ENCODE data around the gene CLEC1A.

Gene CLEC1A

DNA sequence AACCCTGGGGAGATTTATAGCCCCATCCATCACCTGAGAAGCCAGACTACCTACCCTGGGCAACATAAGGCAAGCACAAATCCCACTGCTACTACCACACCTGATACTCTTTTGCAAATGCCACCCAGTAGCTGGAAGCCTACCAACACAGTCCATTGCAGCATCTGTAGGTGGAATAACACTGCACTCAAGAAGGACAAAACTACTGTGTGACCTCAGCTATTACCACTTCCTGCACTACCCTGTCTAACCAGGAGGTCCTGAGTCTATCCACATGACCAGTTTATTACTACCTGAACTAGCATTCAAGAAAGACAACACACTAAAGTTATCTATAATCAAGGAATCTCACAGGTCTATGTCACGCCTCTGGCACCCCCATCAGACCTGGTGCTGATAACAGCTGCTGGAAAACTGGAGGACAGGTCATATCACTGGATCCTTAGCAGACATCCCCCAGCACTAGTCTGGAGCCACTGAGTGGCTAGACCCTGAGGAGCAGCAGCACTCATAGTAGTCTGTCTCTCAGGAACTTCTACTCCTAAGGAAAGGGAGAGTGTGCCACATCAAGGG is 2.9 kb upstream of the CLEC1A start:
- Histone ChIP-seq H3K27me3 (no peaks in the 10 kb centered on the region), H3K4me2 (no peak overlapping the region), H3K4me1 (no peaks in the 10 kb centered on the region), H3K27ac (no peak overlapping the region), H3K36me3 (no peaks in the 10 kb centered on the region), H3K9ac (no peak overlapping the region), H4K20me1 (no peaks in the 10 kb centered on the region), H3K9me3 (peaks cover 10% of the 10 kb centered on the region; the same call in 1 of the 2 replicates), H3K4me3 (no peak overlapping the region)
- TF ChIP-seq Cebpa-rat (IDR thresholded peaks at IDR 0.05), result no peak

DNA sequence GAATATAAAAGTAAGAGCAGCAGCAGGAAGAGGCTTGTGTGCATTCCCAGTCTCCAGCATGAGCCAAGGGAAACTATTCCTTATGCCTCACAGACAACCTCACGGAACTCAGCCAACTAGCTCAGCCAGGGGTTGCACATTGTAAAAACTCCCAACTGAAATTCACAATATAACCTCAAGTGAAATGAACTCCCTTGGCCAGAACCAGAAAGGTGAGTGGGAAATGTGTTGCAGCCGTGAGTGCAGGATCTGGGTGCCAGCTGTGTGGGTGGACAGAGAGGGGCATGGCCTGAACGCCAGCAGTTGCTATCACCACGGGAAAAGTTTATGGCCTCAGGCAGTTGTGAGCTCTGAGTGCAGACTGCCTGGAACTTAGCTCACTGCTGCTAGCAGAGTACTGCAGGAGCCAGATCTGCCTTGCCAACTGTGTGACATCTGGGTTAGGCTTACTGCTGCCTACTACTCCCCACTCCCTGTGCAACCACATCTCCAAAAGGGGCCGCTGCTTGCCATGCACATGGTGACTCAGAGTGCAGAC is 2.3 kb upstream of the CLEC1A start:
- Histone ChIP-seq H3K36me3 (no peaks in the 10 kb centered on the region), H3K4me2 (no peak overlapping the region), H3K9ac (no peak overlapping the region), H3K4me1 (no peaks in the 10 kb centered on the region), H4K20me1 (no peaks in the 10 kb centered on the region), H3K4me3 (no peak overlapping the region), H3K9me3 (peaks cover 10% of the 10 kb centered on the region; the same call in 1 of the 2 replicates), H3K27ac (no peak overlapping the region), H3K27me3 (no peaks in the 10 kb centered on the region)
- TF ChIP-seq Cebpa-rat (IDR thresholded peaks at IDR 0.05), result no peak

- no peak overlapping the region for H3K4me2 ChIP-seq
- no peak overlapping the region for H3K9ac ChIP-seq
- no peaks in the 10 kb centered on the region for H3K9me3 ChIP-seq
- H3K27me3 ChIP-seq, result no peaks in the 10 kb centered on the region
- H3K27ac ChIP-seq, result no peak overlapping the region
- H3K4me3 ChIP-seq, result no peak overlapping the region
- no peaks in the 10 kb centered on the region for H3K36me3 ChIP-seq
- H3K4me1 ChIP-seq, result 0 out of 2 replicates have a peak, but pooled peaks cover 6% of the 10 kb centered on the region
- TF ChIP-seq Cebpa-rat (IDR thresholded peaks at IDR 0.05), result no peak
- no peaks in the 10 kb centered on the region for H4K20me1 ChIP-seq
Observed at GRCh38 chr12:10097521-10097920, 1.3 kb downstream of the CLEC1A start.

DNA sequence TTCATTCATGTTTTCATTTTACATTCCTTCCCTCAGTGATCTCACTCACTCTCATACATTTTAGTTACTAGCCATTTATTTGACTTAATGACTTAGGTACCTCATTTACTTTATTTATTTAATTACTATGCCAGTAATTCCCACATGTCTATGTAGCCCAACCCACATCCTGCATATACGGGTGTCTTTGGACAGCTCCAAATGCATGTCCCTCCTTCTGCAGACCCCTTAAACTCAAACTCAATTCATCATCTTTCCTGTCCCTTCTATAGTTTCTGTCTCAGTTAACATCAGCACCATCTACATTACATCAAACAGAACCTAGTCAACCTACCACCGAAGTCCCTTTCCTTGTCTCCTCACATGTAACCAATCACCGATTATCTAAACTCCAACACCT is 2.8 kb downstream of the CLEC1A start:
- no peak overlapping the region for H3K27ac ChIP-seq
- H3K36me3 ChIP-seq, result no peaks in the 10 kb centered on the region
- H3K27me3 ChIP-seq, result no peaks in the 10 kb centered on the region
- no peak overlapping the region for H3K4me3 ChIP-seq
- H4K20me1 ChIP-seq, result no peaks in the 10 kb centered on the region
- TF ChIP-seq Cebpa-rat (IDR thresholded peaks at IDR 0.05), result no peak
- no peaks in the 10 kb centered on the region for H3K9me3 ChIP-seq
- 0 out of 2 replicates have a peak, but pooled peaks cover 6% of the 10 kb centered on the region for H3K4me1 ChIP-seq
- no peak overlapping the region for H3K4me2 ChIP-seq
- H3K9ac ChIP-seq, result no peak overlapping the region

DNA sequence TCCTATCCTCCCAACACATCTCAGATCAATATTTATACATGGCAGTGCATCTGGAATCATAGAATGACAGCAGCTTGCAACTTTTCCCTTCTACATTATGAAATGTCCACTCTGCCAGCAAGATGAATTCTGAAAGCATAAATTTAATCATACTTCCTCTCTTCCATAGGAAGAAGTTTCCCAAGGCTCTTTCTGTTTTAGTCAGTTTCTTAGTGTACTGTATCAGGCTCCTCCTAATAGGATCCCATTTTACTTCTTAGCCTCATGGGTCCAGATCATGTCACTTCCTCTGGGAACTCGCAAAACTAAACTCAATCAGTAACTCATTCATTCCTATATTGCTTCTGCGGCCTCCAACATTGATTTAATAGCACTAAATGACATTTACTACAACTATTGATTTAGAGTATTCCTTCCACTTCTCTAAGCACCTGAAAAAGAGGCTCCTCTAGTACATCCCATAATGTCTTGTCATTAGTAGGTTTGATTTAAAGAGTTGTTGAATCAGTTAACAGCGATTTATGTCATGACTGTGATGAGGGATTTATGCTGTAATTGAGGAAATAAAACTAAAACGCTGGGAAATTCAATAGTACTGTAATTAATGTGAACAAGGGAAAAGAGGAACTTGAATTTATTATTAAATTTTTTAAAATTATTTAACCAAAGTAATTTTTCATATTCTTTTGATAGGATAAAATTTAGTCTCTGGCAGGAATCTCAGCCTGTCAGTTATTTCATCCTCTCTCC is 4.0 kb downstream of the CLEC1A start:
- H3K27me3 ChIP-seq, result no peaks in the 10 kb centered on the region
- H3K27ac ChIP-seq, result no peak overlapping the region
- no peak overlapping the region for H3K9ac ChIP-seq
- no peak overlapping the region for H3K4me2 ChIP-seq
- no peak for TF ChIP-seq Cebpa-rat (IDR thresholded peaks at IDR 0.05)
- H3K4me3 ChIP-seq, result no peak overlapping the region
- no peaks in the 10 kb centered on the region for H3K9me3 ChIP-seq
- H3K36me3 ChIP-seq, result no peaks in the 10 kb centered on the region
- H3K4me1 ChIP-seq, result 0 out of 2 replicates have a peak, but pooled peaks cover 6% of the 10 kb centered on the region
- H4K20me1 ChIP-seq, result no peaks in the 10 kb centered on the region

DNA sequence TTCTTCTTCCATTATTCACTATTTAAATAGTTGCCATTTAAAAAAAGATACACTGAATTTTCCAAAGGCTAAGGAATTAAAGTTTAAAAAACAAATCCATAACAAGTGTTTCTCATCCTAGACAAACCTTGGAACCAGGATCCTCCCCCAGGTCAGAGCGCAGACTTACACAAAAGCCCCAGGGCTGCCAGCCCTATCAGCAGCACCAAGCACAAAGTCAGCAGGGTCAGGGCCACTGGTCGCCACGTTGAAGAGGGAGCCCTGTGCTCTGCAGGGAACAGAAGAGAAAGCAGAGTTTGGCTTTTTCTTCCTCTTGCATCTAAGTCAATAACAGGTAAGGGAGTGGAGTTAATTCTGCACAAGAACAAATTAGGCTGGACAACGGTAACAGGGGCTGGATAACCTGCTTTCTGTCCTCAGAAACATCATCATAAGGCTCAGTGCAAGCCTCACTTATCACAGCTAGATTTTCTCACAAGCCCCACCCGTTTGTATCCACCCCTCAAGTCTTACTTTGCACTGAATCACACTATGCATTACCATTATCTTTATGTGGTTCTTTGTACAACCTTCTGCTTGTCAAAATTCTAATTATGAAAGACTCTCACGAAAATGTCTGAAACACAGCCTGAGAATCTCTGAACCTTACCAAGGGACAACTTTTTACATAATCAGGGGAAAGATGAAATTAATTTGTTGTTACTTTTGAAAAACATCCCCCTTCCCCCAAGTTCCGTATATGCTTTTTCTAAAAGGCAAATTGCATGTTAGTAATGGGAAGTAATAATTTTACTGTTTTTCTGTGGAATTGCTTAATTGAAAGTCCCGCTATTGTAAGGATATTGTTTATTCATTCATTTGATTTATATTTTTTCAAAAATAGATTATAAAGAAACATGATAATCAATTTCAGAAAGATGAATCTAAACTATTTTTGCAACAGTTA is 9.6 kb downstream of the CLEC1A start:
- H3K36me3 ChIP-seq, result no peaks in the 10 kb centered on the region
- no peak overlapping the region for H3K4me3 ChIP-seq
- peaks cover 3% of the 10 kb centered on the region for H3K9me3 ChIP-seq
- H3K9ac ChIP-seq, result no peak overlapping the region
- TF ChIP-seq Cebpa-rat (IDR thresholded peaks at IDR 0.05), result no peak
- no peaks in the 10 kb centered on the region for H4K20me1 ChIP-seq
- H3K4me1 ChIP-seq, result 0 out of 2 replicates have a peak, but pooled peaks cover 6% of the 10 kb centered on the region
- H3K27ac ChIP-seq, result no peak overlapping the region
- no peak overlapping the region for H3K4me2 ChIP-seq
- H3K27me3 ChIP-seq, result no peaks in the 10 kb centered on the region

DNA sequence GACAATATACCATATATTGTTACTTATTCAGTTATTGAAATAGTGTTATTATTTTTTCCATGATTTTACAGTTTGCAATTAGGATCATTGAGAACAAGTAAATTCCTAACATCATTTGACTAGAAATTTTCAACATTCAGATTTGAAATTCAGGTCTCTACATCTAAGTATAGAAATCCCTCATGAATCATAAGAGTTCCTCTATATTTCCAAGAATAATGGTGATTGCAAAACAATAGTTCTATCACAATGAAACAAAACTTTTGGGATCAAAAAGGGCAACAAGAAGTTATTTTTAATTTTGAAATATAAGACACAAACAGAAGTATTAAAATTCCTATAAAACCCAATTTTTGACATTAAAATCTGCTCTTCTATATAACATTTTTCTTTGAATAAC is 10.8 kb downstream of the CLEC1A start:
- H3K4me3 ChIP-seq, result no peak overlapping the region
- H3K9ac ChIP-seq, result no peak overlapping the region
- H3K4me2 ChIP-seq, result no peak overlapping the region
- H3K27ac ChIP-seq, result no peak overlapping the region
- peaks cover 15% of the 10 kb centered on the region for H3K9me3 ChIP-seq
- 0 out of 2 replicates have a peak, but pooled peaks cover 3% of the 10 kb centered on the region for H3K4me1 ChIP-seq
- no peaks in the 10 kb centered on the region for H3K36me3 ChIP-seq
- TF ChIP-seq Cebpa-rat (IDR thresholded peaks at IDR 0.05), result no peak
- no peaks in the 10 kb centered on the region for H3K27me3 ChIP-seq
- H4K20me1 ChIP-seq, result no peaks in the 10 kb centered on the region

DNA sequence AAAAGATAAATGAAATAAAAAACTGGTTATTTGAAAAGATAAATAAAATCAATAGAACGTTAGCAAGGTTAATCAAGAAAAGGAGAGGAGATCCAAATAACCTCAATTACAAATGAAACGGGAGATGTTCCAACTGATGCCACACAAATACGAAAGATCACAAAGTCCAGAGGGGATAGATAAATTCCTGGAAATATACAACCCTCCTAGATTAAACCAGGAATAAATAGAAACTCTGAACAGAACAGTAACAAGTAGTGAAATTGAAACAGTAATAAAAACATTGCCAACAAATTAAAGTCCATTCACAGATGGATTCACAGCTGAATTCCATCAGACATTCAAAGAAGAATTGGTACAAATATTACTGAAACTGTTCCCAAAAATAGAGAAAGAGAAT is 12.4 kb downstream of the CLEC1A start:
- no peaks in the 10 kb centered on the region for H3K27me3 ChIP-seq
- H4K20me1 ChIP-seq, result no peaks in the 10 kb centered on the region
- H3K36me3 ChIP-seq, result no peaks in the 10 kb centered on the region
- no peak for TF ChIP-seq Cebpa-rat (IDR thresholded peaks at IDR 0.05)
- H3K27ac ChIP-seq, result no peak overlapping the region
- H3K4me2 ChIP-seq, result no peak overlapping the region
- H3K4me3 ChIP-seq, result no peak overlapping the region
- no peak overlapping the region for H3K9ac ChIP-seq
- H3K9me3 ChIP-seq, result peaks cover 32% of the 10 kb centered on the region
- H3K4me1 ChIP-seq, result no peaks in the 10 kb centered on the region

DNA sequence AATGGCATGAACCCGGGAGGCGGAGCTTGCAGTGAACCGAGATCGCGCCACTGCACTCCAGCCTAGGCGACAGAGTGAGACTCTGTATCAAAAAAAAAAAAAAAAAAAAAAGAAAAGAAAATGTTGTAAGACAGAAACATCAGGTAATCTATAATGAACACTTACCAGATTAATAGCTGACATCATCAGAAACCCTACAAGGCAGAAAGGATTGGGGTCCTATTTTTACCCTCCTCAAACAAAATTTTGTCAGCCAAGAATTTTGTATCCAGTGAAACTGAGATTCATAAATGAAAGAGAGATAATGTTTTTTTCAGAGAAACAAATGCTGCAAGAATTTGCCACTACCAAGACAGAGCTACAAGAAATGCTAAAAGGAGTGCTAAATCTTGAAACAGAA is 14.1 kb downstream of the CLEC1A start:
- Histone ChIP-seq H3K27ac (no peak overlapping the region), H3K9ac (no peak overlapping the region), H3K4me2 (no peak overlapping the region), H3K36me3 (no peaks in the 10 kb centered on the region), H3K4me1 (peaks cover 4% of the 10 kb centered on the region), H4K20me1 (no peaks in the 10 kb centered on the region), H3K9me3 (peaks cover 48% of the 10 kb centered on the region), H3K27me3 (no peaks in the 10 kb centered on the region), H3K4me3 (no peak overlapping the region)
- no peak for TF ChIP-seq Cebpa-rat (IDR thresholded peaks at IDR 0.05)
